CD4-positive, alpha-beta T cell treated with Interleukin-6 for 4 hours (primary cell): ENCODE data around the gene DAPK1.

Source experiments
- DNase-seq: peaks from one replicate; pipeline ENCODE4 v3.0.0-alpha.2; 2020; ENCODE audit warnings: mixed read lengths

DAPK1 gene

DNA sequence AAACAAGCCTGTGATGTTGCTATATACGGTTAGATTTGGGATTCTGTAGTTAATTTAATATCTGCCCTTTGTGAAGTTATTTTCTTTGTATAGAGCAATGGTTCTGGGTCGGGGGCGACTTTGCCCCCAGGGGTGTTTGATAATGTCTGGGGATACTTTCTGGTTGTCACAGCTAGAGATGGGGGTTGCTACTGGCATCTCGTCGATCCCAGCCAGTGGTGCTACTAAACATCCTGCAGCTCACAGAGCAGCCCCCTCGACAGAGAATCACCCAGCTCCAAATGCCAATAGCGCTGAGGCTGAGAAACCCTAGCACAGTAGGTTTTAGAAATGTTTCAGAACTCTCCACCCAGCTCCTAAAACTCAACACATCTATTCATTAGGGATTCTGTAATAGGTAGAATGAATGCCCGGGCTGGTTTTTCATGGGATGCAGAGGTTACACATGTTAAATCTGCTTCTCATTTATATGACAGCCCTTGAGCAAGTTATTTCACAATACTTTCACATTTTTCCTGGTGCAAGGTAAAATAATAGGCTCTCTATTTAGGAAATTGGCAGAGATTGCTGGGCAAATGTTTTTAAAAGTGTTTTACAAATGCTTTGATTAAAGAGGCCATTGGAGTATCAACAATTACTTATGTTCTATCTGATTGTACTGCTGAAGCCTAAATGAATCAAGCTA, 153.1 kb downstream of the DAPK1 start:
- no peak for DNase-seq

DNA sequence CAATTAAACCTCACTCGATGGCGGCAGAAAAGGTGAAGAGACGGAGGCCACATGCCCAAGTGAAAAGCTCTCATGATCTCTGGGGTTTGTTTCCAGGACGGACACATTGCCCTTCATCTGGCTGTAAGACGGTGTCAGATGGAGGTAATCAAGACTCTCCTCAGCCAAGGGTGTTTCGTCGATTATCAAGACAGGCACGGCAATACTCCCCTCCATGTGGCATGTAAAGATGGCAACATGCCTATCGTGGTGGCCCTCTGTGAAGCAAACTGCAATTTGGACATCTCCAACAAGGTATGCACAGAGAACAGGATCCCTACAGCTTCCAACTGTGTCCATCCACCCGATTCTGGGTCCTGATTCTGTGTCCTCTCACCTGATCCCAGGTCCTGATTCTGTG, 153.8 kb downstream of the DAPK1 start:
- DNase-seq: no peak

DNA sequence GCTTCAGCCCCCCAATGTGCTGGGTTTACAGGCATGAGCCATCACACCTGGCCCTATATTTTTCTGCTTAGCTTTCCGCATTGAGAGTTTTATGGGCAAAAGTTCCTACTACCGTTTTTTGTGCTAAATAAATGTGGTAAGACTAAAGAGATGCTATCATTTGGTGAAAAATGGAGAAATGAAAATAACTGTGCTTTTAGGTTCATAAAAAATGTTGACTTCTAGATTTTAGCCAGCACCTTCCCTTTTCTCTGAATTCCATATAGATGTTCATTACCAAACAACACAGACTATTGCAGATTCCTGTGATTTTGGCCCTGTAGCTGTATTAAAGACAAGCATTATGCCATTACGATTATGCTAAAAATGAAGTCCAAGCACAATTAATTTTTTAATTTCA, 156.3 kb downstream of the DAPK1 start:
- no peak for DNase-seq

DNA sequence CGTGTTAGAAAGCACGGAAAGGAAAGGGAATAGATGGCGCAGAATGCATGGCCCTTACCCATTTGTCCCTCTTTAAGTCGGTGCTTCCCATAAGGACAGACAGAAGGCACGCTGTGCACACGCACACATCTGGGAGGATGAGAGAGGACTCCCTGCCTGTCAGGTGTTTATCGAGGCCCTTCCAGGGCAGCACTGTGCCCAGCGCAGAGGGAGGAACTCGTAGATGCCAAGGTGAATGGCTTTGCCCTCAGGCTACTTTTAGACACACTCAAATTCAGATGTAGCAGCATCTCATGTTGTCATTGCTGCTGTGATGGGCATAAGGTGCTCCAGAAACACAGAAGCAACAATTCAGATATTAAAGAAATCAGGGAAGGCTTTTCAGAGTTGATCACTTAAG, 158.1 kb downstream of the DAPK1 start:
- DNase-seq: no peak

DNA sequence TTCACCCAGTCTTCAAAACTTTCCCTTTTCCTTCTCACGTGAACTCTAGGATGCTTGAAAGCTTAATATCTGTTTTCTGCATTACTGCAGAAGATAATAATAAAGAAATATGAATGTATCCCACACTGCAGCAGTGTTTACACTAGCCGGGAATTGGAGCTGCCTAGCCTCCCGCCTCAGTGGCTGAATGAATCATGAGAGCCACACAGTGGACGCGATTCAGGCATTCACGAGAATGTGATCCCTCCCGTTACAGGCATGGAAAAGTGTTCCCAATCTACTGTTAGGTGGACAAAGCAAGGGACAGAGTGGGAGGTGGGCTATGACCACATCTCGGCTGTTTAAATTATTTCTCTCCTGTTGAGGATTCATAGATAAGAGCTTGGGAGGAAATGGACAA, 158.8 kb downstream of the DAPK1 start:
- no peak for DNase-seq

DNA sequence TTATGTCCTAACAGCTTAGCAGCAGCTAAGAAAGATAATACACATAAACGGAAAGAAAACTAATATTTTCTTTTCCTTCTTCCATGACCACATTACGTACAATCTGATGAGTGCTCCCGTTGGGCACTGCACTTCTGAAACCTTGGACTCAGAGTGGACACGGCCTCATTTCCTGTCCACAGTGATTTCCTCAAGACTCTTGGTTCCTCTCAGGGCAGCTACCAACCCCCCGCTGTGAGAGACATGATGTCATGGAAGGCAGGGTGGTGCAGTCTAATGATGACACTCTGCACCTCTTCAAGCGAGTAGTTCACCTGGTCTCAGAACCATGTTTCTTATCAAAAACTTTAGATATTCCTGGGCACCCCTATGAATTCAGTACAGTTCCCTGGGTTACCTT, 159.5 kb downstream of the DAPK1 start:
- DNase-seq: no peak

DNA sequence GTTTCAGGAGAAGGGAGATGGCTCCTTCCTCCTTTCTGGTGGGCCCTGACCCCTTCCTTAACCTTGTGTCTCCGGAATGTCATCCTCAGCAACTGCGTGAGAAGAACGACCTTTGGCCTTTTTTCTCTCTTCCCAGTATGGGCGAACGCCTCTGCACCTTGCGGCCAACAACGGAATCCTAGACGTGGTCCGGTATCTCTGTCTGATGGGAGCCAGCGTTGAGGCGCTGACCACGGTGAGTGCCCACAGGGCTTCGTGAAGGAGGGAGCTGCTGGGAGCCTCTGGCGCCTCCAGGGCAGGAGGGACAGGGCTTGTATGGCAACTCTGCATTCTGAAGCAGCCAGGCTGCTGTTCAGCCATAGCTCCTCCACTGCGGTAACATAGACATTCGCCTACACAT, 160.2 kb downstream of the DAPK1 start:
- DNase-seq: no peak

DNA sequence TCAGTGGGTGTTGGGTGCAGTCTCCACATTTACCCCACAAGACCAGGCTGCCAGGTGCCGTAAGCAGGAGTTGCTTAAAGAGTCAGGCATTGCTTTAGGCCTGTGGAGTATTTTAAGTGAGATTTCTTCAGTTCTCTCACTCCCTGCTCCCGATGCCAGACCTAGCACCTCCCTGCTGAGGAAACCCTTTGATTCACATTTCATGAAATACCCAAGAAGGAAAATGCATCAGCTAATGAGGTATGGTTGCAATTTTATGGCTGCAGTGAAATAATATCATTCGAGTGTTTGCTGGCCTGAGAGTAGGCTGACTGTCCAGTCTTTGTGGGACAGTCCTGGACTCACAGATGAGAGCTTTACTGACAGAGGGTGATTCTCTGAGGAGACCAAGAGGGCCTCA, 160.8 kb downstream of the DAPK1 start:
- no peak for DNase-seq

DNA sequence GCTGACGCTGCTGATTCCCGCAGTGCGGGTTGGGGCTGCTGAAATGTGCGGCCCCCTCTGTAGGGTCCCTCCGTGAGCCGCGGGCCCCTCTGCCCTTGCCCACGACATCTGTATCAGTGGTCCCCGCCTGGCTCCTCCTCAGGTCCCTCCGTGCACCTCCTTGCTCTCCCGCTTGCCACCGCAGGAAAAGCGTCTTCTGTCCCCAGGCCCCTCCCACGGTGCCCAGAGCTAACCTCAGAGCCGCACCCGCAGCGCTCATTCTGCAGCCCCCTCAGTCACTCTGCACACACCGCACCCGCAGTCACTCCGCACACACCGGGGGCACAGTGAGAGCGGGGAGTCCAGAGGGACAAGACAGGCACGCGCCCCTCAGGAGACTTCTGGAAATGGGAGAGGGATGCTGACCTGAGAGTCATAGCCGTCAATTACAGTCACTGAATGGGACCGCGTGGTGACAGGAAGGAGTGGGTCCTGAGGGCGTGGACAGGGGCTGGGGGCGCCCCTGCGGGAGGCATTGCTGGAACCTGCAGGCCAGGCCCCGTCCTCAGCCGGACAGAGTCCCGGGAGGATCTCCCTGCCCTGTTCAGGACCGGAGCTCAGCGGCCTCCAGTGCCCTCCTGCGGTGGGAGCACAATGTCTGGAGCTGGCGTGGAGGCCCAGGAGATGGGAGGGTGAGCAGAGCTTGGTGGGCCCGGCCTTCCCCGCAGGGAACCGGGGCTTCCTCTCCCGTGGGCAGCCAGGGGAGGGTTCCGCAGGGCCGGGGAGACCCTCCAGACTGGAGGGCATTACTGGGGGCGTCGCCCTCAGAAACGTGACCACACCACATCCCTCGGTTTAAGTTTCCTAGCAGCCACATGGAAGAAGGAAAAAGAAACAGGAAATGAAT, 162.1 kb downstream of the DAPK1 start:
- no peak for DNase-seq

DNA sequence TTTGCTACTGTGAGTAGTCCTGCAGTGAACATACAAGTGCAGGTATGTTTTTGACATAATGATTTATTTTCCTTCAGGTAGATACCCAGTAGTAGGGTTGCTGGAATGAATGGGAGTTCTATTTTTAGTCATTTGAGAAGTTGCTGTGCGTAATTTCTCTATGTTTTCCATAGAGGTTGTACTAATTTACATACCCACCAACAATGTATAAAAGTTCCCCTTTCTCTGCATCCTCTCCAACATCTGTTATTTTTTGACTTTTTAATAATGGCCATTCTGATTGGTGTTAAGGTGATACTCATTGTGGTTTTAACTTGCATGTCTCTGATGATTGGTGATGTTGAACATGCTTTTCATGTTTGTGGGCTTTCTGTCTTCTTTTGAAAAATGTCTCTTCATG, 163.6 kb downstream of the DAPK1 start:
- DNase-seq: no peak

DNA sequence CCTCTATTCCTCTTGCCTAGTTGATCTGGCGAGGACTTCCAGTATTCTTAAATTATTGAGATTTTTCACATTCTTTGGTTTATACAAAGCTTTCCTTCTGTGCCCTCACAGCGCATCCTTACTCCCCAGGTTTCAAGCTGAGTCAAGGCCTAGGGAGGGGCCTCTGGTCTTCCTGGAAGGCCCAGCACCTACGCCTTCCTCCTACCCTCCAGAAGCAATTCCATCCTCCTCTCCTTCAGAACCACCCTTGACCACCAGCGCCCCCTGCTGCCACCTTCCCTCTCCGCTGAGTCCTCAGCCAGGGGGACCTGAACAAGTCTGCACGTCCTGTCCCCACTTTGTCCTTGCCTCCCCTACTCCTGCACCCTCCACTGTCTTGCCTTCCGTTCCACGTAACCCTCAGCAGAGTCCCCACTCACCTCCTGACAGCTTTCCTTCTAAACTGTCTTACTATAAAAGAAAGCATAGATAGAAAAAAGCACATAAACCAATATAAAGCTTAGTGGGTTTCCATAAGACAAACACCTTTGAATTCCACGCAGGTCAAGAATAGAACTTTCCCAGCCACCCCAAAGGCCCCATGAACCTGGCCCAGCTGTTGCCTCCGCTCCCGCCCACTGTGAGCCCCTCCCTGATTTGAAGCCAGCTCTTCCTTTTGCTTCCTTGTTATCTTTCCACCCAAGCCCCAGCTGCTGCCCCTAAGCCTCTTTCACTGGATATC, 165.3 kb downstream of the DAPK1 start:
- DNase-seq: peak; percentile 54

DNA sequence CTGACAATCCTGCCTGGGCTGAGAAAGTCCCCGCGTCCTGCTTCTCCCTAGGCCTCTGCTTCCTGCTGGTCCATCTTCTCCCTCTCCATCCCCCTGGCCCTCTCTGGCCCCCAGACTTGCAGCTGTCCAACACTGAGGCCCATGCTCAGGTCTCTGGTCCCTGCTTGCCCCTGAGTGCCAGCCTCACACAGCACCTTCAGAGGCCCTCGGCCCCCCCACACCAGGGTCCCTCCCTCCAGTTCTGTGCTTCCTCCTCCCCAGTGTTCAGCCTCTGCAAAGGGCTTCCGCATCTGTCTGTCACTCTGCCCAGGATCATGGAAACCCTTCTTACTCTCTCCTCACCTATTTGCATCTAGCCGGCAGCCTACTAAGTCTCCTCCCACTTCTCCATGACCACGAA, 165.9 kb downstream of the DAPK1 start:
- DNase-seq: no peak

DNA sequence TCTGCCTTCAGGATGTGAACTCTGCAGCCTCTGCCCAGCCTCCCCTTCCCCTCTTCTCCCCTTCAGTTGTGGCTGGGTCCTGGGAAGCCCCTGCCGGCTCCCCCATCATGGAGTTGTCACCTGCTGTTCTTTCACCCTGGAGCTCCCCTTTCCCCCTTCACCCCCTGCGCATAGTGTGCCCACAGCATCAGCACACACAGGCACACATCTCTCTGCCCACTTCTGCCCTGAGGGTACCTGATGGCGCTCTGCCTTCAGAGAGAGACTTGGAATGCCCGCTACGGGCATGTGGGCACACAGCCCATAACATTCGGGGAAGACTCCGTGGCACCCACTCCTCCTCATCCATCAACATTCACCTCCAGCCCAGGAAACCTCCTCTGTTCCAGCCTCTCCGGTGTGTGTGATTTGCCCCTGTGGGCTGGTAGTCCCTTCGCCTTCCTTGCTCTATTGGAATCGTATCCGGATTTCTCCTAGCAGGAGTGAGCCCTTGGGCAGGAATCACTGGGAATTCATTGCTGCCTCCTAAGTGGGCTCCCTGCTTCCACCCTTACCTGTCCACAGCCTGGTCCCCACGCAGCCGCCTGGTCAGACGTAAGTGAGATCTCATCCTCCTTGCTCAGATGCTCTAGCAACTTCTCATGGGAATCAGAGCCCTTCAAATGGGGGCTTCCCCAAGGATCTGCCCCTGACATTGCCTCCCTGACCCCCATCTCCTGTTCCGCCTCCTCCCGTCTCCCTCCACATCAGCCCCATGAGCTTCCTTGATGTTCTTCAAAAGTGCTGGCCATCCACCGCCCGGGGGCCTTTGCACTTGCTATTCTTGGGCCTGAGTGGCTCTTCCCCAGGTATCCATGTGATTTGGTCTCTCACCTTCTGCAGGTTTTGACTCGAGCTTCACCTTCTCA, 166.7 kb downstream of the DAPK1 start:
- DNase-seq: no peak

DNA sequence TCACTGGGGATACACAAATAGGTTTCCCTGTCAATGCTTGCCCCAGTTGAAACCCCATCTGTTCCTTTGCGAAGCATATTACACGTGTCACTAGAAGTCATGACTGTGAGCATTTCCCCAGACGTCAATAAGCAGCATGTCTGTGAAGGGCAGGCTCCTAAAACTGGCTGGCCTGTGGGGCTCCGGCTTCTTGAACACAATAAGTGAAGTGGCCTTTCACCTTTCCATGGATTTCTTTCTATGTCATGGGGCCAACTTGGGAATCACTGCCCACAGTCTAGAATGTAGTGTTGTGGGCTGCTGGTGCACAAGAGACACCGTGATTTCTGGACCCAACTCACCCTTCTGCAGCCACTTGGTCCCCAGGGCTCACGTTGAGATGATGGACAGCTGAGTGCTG, 167.8 kb downstream of the DAPK1 start:
- no peak for DNase-seq

DNA sequence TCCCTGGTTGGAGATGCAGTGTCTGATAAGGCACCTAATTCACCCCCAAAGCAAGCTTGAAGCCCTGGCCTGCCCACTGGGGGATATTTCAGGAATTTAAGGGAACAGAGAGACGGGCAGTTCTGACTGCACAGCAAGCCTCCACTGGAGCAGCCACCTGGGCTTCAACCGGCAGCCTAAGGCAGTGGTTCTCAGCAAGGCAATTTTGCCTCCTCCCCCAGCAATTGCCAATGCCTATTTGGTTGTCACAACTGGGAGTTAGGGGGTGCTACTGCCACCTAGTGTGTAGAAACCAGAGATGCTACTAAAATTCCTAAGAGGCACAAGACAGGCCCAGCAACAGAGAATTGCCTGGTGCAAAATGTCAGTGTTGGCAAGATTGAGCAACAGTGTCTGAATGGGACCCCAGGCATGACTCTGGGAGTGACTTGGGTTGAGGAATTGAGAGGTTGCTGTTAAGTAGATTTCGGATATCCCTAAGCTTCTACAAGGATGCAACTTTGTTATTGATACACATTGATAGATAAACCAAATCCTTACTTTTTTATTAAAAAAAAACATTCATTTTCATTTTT, 169.6 kb downstream of the DAPK1 start:
- DNase-seq: no peak

DNA sequence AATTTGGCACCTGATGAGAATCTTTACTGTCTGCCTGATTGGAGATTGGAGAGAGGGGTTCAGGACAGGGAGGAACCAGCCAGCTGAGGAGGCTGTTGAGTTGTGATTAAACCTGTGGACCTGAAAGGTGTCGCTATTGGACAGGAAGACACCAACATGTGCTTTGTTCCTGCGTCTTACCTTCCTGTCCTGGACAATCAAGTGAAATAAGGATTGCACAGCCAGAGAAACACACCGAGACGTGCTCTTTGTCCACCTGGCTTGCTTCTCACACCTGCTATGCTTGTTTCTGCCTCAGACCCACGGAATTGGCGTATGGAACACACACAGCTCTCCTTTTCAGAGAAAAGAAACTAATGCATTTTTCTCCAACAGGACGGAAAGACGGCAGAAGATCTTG, 170.6 kb downstream of the DAPK1 start:
- no peak for DNase-seq

DNA sequence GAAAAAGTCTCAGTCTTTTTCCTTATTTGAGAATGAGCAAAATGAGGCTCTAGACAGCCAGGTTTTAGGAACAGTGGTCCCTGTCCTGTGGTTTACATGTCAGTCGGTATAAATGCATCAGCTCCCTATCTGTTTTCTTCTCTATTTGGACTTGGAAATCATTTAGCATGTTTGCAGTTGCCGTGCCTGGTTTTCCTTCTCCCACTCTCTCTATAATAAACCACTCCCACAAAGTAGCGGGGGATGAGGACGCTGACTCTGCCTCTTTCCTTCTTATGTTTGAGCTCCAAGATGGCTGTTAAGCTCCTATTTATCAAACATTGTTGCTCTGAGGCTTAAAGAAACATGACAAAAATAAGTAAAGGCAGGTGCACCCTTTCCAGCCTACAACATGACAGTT, 171.1 kb downstream of the DAPK1 start:
- DNase-seq: no peak

DNA sequence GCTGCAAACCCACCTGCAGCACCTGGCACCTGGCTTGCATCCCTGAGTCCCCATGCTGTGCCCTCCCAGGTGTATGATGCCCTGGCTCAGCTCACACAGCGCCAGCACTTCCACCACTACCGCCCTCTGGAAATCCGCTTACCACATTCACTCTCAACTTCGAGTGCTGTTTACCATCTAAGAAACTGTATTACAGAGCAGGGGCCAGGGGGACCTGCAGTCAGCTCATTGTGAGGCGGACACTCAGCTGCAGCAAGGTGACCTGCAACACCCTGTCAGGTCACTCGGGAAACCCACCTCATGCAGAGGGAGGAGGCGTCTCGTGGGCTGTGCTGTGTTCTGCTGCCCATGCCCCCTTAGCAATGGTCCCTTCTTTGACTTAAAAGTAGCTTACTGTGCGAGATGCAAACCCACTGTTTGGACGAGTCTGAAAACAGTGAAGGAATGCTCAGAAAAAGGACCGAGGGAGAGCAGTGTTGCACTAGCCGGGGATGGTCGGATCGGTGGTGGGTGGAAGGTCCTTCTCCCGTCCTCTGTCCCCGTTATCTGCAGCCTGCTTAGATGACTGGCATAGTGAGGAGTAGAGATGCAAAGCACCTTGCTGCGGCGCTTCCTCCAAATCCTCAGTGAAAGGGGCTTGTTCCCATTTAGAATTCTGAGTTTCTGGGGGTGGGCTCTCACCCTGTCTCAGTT, 173.1 kb downstream of the DAPK1 start:
- no peak for DNase-seq

DNA sequence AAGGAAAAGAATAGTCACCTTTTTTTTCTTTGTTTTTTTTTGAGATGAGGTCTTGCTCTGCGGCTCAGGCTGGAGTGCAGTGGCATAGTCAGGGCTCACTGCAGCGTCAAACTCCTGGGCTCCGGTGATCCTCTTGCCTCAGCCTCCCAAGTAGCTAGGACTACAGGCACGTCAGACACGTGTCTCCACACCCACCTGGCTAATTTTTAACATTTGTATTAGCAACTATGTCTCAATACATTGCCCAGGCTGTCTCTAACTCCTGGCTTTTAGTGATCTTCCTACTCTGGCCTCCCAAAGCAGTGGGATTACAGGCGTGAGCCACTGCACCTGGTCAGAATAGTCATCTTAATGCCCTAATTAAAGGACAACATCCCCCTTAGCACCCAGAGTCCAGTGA, 173.8 kb downstream of the DAPK1 start:
- no peak for DNase-seq

DNA sequence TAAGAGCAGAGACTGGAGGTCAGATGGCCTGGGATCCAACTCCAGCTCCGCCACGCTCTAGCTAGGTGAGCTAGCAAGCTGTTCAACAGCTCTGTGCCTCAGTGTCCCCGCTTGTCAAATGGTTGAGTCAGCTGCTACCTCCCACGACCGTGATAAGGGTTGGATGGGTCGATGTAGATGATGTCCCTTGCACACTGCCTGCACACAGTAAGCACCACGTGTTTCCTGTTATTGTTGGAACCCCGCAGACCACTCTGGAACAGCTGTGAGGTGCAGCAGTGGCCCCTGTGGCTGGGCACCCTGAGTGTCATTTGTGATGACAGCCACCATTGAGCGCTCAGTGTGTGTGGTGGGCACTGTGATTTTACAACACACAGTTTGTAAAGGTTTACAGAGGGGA, 174.3 kb downstream of the DAPK1 start:
- DNase-seq: no peak

DNA sequence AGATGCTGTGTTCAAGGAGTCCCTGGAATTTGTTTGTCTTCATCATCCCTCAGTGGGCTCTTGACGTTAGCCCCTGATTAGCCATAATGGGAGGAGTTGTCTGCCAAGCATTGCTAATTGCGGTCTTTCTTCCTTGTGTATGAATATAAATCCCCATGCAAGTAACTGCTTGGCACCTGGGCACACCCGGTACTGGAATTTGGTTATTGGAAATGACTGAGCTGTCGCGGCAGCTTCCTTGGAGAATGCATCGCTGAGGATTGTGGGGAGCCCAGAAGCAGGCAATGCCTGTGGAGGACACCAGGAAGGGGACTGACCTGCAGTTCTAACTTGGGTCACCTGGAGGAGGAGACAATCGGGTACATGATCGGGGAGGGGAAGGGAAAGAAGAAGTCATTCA, 174.9 kb downstream of the DAPK1 start:
- DNase-seq: no peak
